ENCODE measurements around the gene HAUS3.
A peak's percentile ranks its signal among the peaks of the same experiment; 100 is the strongest.
"Not testable (repeated sequence)": the region's sequence is repeated elsewhere in the genome, so short reads cannot be mapped to it uniquely, and the experiment has no call there.

HAUS3 gene

DNA sequence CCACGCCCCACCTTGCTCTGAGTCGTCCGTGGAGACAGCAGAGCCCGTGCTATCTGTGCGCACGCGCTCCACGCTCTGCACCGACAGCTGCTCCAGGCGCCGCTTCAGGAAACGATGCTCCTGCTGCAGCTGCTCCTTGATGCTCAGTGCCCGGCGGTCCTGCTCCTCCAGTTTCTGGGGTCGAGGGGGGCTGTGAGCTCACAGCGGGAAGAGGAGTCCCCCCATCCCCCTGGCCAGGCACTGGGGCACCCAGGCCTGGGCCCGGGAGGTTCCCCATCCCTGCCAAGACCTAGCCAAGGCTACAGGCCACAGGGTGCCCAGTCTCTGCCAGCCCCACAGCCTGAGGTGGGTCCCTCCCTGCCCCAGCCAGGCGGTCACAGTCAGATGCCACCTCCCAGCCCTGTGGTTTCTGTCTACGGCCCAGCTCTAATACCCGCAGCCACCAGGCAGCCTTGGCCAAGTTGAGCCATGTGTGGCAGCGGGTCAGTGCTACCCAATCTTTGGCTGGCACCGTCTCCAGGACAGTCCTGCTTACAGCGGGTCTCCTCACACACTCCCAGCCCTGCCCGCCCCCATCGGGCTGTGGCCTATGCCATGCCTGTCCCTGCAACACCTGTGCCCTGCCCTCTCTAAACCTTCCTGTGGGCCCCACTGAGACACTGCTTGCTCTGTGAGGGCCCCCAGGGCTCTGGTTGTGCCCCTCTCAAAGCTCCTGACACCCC, 9.3 kb upstream of the HAUS3 start:
- no peak for DNase-seq

DNA sequence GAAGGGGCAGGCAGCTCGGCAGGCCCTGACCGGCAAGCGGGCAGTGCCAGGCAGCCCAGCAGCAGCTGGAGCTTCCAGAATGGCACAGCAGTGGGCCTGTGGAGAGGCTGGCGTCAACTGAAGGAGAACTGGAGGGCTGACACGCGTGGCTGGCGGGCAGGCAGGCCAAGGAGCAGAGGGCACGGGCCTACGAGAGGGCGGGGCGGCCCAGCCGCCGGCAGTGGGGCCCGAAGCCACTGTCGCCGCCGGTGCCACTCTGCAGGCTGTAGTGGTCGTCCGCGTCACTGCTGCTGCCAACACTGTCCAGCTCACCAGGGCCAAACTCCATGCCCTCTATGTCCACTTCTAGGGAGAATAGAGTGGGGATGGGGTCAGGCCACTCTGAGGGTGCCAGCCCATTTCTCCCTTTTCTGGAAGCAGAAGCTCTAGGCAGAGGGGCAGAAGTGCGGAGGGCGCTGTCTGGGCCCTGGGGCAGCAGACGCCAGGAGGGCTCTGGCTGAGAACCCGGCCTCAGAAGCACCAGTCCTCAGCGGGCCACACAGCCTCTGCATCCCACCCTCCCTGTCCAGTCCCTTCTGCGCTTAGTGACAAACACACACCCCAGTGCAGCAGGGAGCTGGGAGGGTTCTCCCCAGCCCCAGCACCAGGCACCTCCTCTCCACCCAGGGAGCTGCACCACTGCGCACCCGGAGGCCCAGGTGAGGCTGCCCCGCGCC, 8.6 kb upstream of the HAUS3 start:
- no peak for DNase-seq

DNA sequence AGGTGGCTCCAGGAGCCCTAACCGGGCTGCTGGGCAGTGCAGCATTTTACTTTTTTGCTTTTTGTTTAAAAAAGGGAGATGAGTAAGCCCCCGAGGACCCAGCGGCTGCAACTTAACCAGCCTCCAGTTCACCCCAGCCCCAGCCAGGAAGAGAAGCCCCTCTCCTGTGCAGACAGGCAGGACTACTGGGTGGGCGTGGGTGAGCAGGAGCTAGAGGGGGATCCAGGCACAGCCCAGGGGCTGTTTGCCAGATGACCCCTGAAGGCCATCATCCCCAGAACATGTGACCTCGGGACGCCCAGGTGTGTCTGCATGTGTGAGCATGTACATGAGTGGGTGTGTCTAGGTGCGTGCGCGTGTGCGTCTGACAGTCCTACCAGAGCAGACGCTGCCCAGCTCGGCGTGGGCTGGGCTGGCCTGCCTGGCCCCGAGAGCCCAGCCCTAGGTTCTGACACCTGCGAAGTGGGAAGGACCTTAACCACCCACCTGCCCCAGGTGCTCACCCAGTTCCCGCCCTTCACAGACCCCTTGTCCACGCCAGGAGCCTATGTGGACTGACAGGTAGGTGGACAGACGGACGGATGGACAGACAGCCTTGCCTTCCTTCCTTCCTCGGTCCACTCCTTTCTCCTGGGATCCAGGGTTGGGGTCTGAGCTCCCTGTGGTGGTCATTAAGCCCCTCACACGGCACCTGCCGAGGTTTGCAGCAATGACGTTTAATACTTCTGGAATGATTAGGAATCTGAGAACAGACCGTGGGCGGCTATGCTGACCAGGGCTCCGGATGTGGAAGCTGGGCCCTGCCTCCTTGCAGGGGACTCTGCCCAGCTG, 7.8 kb upstream of the HAUS3 start:
- no peak for DNase-seq

DNA sequence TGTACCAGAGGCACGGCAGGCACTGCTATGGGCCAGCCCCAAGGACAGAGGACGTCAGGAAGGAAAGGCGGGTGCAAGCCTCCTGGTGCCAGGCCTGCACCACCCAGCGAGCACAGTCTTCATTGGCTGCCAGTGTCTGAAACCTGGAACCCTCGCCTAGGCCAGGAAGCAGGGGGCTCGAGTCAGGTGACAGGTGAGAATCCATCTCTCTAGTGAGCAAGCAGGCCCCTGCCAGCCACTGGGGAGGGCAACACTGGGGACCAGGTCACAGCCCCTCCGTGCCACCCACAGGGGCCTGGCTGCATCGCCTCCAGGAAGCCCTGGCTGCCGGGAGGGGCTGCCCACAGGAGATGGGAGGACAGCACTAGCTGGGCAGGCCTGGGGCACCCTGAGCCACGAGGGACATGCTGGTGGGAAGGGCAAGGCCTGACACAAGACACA, 6.9 kb upstream of the HAUS3 start:
- DNase-seq, result no peak

DNA sequence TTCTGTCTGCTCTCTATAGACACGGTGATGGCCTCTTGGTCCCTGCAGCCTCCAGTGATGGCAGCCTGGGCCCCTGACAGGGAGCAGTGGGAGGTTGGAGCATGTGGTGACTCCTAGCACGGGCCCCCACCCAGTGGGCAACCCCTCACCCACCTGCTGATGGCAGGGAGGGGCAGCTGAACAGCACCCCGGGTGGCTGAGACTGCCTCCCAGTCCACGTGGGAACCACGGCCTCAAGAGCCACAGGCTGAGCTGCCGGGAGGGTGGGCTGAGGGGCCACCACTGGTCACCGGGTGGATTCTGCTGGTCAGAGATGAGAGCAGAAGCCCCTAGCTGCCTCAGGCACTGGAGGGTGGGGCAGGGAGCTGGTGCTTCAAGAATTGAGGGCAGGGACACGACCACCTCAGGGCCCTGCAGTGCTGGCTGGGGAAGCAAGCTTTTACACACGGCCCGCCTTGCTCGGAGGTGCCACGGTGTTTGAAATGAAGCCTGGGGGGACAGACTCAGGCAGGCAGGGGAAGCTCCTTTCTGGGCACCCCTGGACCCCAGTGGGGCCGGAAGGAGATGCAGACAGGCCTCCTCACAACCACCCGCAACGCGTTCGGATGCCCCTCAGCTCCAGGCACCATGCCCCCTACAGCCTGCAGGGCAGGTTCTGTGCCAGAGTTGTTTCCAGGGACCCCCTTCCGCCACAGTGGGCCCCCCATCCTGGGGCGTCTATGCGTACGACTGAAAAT, 6.3 kb upstream of the HAUS3 start:
- no peak for DNase-seq

DNA sequence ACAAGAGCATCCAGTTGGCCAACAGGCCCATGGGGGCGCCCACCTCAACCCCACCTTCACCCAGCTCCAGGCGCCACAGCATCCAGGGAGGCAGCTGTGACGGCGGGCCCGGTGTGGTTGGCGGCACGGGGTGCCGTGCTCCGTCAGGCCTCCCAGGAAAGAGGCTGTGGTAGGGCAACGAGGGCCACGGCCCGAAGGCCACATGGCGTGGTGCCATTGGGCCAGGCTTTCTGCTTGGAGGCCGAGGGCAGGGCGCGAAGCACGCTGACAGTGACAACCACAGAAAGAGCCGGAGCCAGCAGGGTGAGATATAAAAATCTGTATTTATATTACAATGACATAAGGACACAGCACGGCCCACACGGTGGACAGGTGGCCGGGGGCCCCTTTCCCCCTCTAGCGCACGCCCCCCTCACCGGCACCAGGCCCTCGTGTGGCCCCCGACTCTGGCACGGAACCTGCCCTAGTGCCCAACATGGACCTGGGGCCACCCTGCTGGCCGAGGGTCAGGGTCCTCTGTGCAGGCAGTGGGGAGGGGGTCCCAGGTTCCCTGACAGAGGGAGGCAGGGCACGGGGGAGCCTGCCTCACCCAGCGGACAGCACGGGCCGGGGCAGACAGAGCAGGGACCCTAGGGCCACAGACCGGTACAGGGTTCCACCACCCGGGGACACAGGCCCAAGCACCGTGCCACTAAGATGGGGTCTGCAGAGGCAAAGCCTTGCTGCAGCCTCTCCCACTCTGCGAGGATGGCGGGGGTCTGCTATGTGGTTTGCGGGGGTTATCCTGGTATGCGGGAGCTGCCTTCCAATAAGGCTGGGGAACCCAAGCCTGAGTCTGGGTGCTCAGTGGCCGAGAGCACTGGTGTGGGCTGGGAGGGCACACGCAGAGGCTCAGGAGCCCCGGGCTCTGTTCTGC, 5.5 kb upstream of the HAUS3 start:
- DNase-seq, result peak; percentile 41

DNA sequence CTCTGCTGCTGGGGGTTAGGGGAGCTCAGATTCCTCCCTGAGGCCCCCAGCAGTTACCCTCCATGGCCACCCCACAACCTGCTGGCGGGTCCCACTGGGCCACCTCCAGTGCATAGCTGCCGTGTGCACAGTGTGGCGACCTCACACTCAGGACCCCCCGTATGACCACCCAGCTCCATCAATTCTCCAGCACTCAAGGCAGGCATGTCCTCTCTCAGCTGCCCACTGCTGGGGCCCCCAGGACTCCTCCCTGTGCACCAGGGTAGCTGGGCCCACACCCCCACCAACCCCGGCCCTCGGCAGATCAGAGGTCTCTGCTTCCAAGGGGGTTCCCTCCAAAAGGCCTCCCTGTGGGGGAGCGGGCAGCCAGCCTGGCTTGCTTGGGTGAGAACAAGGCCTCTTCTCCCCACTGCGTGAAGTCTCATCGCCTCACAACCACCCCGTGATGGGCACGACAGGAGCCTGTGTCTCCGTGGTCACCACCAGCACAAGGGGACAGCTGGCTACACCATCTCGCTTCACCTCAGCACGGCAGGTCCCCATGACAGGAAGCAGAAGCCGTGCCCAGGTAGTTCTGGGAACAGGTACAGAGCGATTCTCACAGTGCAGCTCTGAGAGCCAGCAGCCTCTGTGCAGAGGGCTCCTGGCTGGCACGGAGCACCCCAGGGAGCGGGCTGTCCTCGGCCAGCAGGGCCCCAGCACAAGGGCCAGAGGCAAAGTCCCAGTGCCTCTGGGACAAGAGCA, 4.6 kb upstream of the HAUS3 start:
- DNase-seq, result peak; percentile 37

DNA sequence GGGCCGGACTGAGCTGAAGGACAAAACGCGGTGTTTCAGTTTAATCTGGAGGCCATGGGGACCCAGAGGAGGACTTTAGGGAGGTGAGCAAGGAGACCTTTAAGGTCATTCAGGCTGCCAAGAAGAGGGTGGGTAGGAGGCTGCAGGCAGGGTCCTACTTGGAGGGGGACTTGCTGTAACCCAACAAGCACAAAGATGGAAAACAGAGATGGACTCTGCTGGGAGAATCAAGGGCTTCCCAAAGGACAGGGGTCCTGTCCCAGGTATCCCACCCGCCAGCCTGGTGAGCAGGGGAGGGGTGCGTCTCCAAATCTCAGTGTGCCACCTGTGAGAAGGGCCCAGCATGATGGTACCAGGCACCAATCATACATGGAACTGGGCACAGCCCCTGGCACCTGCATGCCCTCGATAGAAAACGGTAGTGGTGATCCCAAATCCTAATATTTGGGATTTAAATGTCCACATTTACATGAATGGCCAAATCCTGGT, 3.9 kb upstream of the HAUS3 start:
- no peak for DNase-seq

DNA sequence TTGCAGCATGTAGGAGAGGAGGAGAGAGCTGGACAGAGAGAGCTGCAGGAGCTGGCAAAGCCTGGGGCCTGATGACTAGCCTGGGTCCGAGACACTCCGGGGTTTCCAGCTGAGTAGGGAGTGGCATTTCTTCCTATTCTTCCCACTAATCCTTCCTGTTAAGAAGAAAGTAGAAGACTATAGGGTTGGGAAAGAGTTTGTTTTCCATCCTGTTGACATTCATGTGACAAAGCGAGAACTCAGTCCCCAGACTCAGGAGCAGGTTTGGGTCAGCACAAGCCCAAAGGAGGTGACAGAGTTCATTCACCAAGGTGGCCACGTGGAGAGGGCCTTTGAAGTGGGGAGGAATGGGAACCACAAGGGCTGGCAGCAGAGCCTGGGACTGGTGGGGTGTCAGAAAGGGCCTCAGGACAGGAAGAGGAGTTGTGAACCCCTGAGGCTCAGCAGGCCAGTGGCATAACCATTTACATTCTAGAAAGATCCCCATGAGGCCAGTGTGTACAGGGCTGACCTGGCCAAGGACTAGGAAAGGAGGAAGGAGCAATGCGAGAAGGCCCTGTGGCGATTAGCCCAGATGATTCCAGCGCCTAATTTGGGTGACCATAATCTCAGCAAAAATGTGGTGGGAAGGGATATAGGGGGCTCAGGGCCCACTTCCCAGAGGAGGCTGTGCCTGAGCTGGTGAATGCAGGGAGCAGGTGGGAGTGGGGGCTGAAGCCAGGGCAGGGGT, 3.3 kb upstream of the HAUS3 start:
- peak; percentile 40 for DNase-seq

DNA sequence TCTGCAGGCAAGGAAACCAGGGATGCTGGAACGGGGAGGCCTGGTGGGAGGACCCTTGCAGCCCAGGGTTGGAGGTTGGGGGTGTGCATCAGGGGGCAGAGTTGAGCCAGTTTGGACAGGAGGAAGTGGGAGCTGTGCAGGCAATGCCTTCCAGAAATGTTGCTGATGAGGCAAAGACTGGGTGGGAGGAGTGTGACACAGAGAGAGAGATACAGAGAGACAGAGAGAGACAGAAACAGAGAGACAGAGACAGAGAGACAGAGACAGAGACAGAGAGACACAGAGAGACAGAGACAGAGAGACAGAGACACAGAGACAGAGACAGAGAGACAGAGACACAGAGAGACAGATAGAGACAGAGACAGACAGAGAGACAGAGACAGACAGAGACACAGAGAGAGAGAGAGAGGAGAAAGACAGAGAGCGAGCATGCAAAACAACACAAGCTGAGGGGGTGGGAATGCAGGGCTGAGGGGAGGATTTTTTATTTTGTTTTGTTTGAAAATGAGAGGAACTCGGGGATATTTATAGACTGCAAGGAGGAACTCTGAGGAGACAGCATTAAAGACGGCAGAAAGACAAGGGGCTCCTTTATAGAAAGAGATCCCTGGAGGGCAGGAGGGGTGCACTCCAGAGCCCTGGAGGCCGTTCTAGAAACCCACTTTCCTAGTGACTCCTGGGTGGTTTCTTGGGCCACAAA, 1.9 kb upstream of the HAUS3 start:
- DNase-seq, result peak; percentile 60

DNA sequence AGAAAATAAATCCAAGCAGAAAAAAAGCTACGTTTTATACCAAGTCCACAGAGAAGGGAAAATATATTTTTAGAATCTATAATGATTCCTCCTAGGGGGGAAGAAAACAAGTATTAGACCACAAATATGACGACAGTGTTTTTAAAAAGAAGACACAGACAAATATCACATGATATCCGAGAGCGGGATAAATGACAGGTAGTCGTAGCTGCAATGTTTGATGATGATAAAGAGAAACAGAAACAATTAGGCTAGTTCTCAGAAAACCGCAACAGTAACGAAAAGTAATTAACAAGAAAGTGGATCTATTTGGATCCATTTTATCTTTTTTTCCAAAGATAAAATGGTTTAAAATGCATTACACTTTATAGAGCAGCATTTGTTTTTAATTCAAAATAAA, 918 bp downstream of the HAUS3 start:
- no peak for DNase-seq

DNA sequence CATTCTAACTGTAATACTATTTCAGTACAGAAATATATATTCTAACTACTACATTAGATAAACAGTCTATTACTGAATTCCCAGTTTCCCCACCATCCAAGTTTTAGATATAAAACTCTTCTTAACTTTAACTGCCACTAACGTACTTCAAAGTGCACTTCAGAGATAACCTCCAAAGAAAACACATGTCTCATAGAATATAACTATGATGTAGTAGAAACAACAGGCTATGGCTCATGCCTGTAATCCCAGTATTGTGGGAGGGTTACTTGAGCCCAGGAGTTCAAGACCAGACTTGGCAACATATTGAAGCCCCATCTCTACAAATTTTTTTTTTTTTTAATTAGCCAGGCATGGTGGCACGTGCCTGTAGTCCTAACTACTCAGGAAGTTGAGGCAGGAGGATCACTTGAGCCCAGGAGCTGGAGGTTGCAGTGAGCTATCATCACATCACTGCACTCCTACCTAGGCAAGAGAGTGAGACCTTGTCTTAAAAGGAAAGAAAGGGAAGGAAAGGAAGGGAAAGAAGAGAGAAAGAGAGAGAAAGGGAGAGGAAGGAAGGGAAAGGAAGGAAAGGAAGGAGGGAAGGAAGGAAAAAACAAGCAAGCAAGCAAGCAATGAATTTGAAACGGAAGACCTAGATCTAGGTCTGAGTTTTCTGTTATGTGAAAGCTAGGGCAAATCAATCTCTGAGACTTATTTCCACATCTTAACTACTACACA, 4.8 kb downstream of the HAUS3 start:
- DNase-seq, result no peak

DNA sequence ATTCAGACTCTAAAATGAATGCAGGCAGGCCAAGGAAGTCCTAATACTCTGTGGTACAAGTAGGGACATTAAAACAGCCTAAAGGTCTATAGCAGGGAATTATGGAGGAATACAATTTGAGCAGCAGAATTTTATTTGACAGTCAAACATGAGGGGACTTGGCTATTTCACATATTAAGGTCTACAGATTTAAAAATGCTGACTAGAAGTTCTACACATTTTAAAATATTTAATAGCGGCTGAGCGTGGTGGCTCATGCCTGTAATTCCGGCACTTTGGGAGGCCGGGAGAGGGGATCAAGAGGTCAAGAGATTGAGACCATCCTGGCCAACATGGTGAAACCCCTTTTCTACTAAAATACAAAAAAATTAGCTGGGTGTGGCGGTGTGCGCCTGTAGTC, 10.8 kb downstream of the HAUS3 start:
- DNase-seq, result no peak

DNA sequence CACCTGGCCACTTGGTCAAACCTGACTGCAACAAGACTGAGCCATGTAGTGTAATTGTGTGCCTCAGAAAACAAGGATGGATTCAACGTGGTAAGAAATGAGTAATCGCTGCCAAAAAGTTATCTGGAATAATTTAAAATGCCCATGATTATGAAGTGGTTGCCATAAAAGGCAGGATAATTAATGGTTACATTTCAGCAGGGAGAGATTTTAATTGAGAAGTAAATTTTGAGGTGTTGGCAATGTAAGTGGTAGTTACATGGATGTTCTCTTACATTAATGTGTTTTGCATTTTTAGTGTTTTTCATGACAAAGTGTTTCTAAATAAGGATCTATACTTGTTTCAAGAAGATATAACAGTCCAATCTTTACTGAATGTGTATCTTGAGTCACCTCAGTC, 15.7 kb downstream of the HAUS3 start:
- no peak for DNase-seq

DNA sequence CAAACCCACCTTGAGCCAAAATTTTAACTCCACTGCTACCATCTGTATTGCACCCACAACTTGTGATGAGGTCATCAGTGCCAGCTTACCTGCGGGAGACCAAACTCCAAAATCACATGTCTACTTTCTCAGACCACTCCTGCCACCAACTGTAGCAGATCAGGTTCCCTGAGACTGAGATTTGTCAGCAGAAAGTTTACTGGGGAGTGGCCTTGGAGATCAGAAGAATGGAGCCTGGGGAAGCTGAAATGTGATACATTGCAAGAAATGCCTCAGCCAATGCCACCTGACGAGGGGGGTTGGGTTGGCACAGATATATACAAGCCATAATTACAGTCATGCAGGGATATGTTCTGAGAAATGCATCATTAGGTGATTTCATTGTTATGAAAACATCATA, 19.1 kb downstream of the HAUS3 start:
- DNase-seq, result no peak

DNA sequence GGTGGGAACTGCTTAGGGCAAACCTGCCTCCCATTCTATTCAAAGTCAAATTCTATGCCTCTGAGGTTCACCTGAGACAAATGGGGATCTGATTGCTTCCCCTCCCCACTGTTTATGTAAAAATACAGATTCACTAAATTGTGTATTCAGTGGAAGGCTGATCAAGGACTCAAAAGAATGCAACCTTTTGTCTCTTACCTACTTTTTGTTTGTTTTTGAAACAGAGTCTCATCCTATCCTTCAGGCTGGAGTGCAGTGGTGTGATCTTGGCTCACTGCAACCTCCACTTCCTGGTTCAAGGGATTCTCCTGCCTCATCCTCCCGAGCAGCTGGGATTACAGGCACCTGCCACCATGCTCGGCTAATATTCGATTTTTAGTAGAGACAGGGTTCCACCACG, 20.5 kb downstream of the HAUS3 start:
- not testable (repeated sequence) for DNase-seq

DNA sequence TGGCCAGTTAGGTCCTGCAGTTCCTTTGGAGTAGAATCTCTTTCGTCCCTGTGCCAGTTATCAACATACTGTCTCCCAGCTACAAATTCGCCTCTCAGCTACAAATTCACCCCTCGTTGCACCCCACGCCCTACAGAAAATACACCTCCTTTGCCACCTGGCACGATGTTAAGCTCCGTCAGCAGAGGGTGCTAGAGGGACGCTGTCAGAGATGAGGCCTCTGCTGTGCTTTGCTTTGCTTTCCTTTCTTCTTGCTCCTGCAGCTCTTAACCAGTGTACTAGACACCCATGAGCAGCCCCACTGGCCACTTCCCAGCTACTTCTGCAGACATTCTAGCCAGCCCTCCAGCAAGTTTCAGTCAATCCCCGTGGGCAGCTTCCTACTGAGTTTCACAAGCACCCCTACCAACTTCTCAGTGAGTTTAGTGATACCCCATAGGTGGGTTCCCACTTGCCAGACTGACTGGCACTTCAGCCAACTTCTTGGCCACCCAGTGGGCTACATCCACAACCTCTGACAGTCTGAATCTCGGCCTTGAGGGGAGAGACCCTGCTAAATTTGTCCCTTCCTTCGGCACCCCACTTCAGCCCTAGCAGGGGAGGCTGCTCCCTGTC, 21.8 kb downstream of the HAUS3 start:
- DNase-seq, result peak; percentile 81

DNA sequence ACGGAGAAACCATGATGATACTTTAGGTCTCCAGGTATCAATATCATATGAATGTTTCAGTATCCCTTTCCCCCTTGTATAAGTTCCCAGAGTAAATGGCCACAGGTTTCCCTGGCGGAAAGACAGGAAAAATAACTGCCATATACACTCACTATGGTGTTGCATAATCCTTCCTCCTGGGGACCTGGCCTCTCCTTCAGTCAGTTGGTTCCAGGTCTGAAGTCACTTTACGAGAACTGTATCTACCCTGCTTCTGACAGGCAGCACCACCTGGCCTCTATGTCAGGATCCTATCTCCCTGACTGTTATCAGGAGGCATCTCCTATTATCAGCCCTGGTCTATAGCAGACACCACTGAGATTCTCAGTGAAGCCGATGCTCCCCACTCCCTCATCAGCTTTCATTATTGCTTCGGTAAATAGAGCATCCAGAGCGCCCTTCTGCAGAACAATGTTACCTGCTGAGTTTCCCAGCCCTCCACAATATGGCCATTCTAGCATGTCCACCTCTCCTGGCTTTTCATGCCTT, 22.6 kb downstream of the HAUS3 start:
- no peak for DNase-seq
